Measurements from ENCODE around the gene KLHL29. TPM values are rescaled to one million over a fixed set of nuclear protein-coding genes. Genes with fewer than 3 reads are reported as not detected.

KLHL29 gene
- total RNA-seq, 1 experiment from 2014 or later = 16.7 TPM

GRCh38 chr2:23485261-23485660, 100.3 kb downstream of the KLHL29 start:
- CTCF ChIA-PET = no interaction called here
- H3K9me3 ChIP-seq (ENCODE audit: control insufficient read depth in 1 of 2, insufficient read depth in 1 of 2, low read depth in 1 of 2, low read length in 2 of 2) = no peaks in the 10 kb centered on the region
- no TSS peak for BruUV-seq (replicated peaks)
- H3K4me3 ChIP-seq (replicated peaks in 1 of 2; ENCODE audit: low read depth in 1 of 2, low read length in 2 of 2) = no peak overlapping the region
- DNase-seq (ENCODE audit: low read depth, low spot score) (no peak), ATAC-seq (no peak)
- POLR2A ChIA-PET = no interaction called here
- H3K79me2 ChIP-seq (ENCODE audit: insufficient read depth, low read length) = no peaks in the 10 kb centered on the region
- intact Hi-C loops (cut with micrococcal nuclease) = no loop called here
- no peak overlapping the region for H3K27ac ChIP-seq (ENCODE audit: low read depth, low read length)
- no peak overlapping the region for H2AFZ ChIP-seq (ENCODE audit: low read depth, low read length, poor library complexity, severe bottlenecking)
- TF ChIP-seq TCF7L2 (IDR thresholded peaks at IDR 0.05; ENCODE audit: borderline replicate concordance, extremely low read depth, insufficient read depth, insufficient read length) (no peak), ZNF274 (IDR thresholded peaks at IDR 0.05; ENCODE audit: low read depth, low read length) (no peak), CEBPB (IDR thresholded peaks at IDR 0.05; ENCODE audit: low read depth) (no peak), ATF3 (IDR thresholded peaks at IDR 0.05) (no peak), POLR2AphosphoS5 (IDR thresholded peaks at IDR 0.05; ENCODE audit: low read depth, low read length) (no peak), SIN3A (IDR thresholded peaks at IDR 0.05; ENCODE audit: low read depth) (no peak), EGR1 (IDR thresholded peaks at IDR 0.05; ENCODE audit: low read depth) (no peak), EZH2 (IDR thresholded peaks at IDR 0.05) (no peak), JUND (IDR thresholded peaks at IDR 0.05) (no peak), YY1 (IDR thresholded peaks at IDR 0.05; ENCODE audit: extremely low read depth, insufficient replicate concordance, low read depth, low read length) (no peak), SRF (IDR thresholded peaks at IDR 0.05; ENCODE audit: low read depth) (no peak)
- TF ChIP-seq, protein P1, sequence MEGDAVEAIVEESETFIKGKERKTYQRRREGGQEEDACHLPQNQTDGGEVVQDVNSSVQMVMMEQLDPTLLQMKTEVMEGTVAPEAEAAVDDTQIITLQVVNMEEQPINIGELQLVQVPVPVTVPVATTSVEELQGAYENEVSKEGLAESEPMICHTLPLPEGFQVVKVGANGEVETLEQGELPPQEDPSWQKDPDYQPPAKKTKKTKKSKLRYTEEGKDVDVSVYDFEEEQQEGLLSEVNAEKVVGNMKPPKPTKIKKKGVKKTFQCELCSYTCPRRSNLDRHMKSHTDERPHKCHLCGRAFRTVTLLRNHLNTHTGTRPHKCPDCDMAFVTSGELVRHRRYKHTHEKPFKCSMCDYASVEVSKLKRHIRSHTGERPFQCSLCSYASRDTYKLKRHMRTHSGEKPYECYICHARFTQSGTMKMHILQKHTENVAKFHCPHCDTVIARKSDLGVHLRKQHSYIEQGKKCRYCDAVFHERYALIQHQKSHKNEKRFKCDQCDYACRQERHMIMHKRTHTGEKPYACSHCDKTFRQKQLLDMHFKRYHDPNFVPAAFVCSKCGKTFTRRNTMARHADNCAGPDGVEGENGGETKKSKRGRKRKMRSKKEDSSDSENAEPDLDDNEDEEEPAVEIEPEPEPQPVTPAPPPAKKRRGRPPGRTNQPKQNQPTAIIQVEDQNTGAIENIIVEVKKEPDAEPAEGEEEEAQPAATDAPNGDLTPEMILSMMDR (IDR thresholded peaks at IDR 0.05 in 2 of 3, conservative IDR thresholded peaks at IDR 0.05 in 1 of 3; ENCODE audit: borderline replicate concordance in 1 of 3, insufficient read depth in 1 of 3, low read depth in 2 of 3, low read length in 2 of 3) = no peak
- TF ChIP-seq, protein P2, sequence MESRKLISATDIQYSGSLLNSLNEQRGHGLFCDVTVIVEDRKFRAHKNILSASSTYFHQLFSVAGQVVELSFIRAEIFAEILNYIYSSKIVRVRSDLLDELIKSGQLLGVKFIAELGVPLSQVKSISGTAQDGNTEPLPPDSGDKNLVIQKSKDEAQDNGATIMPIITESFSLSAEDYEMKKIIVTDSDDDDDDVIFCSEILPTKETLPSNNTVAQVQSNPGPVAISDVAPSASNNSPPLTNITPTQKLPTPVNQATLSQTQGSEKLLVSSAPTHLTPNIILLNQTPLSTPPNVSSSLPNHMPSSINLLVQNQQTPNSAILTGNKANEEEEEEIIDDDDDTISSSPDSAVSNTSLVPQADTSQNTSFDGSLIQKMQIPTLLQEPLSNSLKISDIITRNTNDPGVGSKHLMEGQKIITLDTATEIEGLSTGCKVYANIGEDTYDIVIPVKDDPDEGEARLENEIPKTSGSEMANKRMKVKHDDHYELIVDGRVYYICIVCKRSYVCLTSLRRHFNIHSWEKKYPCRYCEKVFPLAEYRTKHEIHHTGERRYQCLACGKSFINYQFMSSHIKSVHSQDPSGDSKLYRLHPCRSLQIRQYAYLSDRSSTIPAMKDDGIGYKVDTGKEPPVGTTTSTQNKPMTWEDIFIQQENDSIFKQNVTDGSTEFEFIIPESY (IDR thresholded peaks at IDR 0.05; ENCODE audit: extremely low read depth, insufficient replicate concordance, low read length) = no peak
- H3K4me2 ChIP-seq (ENCODE audit: low read length) = no peak overlapping the region
- H3K9ac ChIP-seq (ENCODE audit: low read length) = no peak overlapping the region
- H3K36me3 ChIP-seq (ENCODE audit: control insufficient read depth in 1 of 2, insufficient read depth in 2 of 2, low read length in 2 of 2) = no peaks in the 10 kb centered on the region
- H3K9me2 ChIP-seq (ENCODE audit: insufficient read depth) = no peaks in the 10 kb centered on the region
- H4K20me1 ChIP-seq (ENCODE audit: insufficient read depth) = no peaks in the 10 kb centered on the region; the same call in 1 of the 2 replicates
- peaks cover 22 to 35% of the 10 kb centered on the region in 2 experiments for H3K4me1 ChIP-seq (ENCODE audit: control insufficient read depth in 1 of 2, insufficient read depth in 2 of 2, low read length in 2 of 2)
- RAD21 ChIA-PET (ENCODE audit: low non-redundant PET in 1 of 2, low total read pairs in 2 of 2, uncharacterized antibody in 2 of 2, unreplicated experiment in 2 of 2) = no interaction called here
- H3K27me3 ChIP-seq (ENCODE audit: insufficient read depth, low read length) = no peaks in the 10 kb centered on the region
